ENCODE measurements around the gene CELA3B. TPM values are rescaled to one million over a fixed set of nuclear protein-coding genes. Genes with fewer than 3 reads are reported as not detected.
"Not testable (repeated sequence)": the region's sequence is repeated elsewhere in the genome, so short reads cannot be mapped to it uniquely, and the experiment has no call there.

The CELA3B gene
- total RNA-seq, 1 donor from 2014 or later: not detected

DNA sequence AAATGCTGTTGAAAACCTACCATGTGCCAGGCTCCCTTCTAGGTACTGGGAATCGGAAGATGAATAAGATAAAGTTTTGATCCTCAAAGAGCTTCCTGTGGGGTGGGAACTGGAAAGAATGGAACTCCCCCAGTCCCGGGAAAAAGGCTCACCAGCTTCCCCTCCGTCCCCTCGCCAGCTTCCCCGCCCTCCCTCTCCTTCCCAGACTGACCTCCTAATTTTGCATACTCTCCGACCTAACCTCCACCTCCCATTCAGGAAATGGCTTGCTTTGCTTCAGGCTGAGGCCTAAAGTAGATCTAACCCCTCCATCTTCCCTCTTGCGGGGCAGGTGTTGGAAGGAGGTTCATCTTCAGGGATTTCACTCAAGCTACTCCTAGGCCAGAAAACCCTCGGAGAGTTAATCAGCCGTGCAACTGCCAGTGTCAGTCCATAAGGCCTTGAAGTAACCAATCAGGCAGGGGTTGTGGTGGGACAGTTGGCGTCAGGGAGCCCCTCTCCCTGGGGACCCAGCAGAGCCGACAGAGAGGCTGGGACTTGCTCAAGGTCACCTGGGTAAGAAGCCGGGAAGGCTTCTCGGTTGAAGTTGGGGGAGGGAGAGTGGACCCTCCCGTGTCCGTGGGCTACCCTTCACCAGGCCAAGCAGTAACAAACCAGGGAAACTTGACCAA lies 21.9 kb downstream of the CELA3B start:
- DNase-seq (ENCODE audit: low read depth); H3K36me3 ChIP-seq (ENCODE audit: control insufficient read depth, insufficient read depth, low read length); FAIRE-seq; H3K27me3 ChIP-seq (ENCODE audit: control insufficient read depth, insufficient read depth, low read length); H3K4me3 ChIP-seq (ENCODE audit: low read depth, low read length): not testable (repeated sequence)

- H3K27me3 ChIP-seq (ENCODE audit: control insufficient read depth, insufficient read depth, low read length); H3K36me3 ChIP-seq (ENCODE audit: control insufficient read depth, insufficient read depth, low read length); H3K4me3 ChIP-seq (ENCODE audit: low read depth, low read length); FAIRE-seq: not testable (repeated sequence)
- peak; percentile 83 for DNase-seq (ENCODE audit: low read depth)
Measured at GRCh38 chr1:21999645-22000044, 22.8 kb downstream of the CELA3B start.

- FAIRE-seq: no peak
- TF ChIP-seq CTCF (IDR thresholded peaks at IDR 0.05; ENCODE audit: insufficient read depth, low read length, severe bottlenecking): no peak
Measured at GRCh38 chr1:22001409-22001808, 24.6 kb downstream of the CELA3B start, which contains the start of gene CELA3A. Gene CELA3A (plus strand): TSS chr1:22001657. CDS start chr1:22001675, 18 bp downstream.

GRCh38 chr1:22002461-22002860 lies 25.6 kb downstream of the CELA3B start:
- not testable (repeated sequence) for H3K27me3 ChIP-seq (ENCODE audit: control insufficient read depth, insufficient read depth, low read length); FAIRE-seq; DNase-seq (ENCODE audit: low read depth); H3K4me3 ChIP-seq (ENCODE audit: low read depth, low read length); H3K36me3 ChIP-seq (ENCODE audit: control insufficient read depth, insufficient read depth, low read length)

More at GRCh38 chr1:22001409-22001808, 24.6 kb downstream of the CELA3B start, which contains the start of gene CELA3A:
- H3K36me3 ChIP-seq (ENCODE audit: control insufficient read depth, insufficient read depth, low read length): no peaks in the 10 kb centered on the region
- DNase-seq (ENCODE audit: low read depth): no peak
- H3K27me3 ChIP-seq (ENCODE audit: control insufficient read depth, insufficient read depth, low read length): no peaks in the 10 kb centered on the region
- no peak within 1 kb of the TSS for H3K4me3 ChIP-seq (ENCODE audit: low read depth, low read length)

DNA sequence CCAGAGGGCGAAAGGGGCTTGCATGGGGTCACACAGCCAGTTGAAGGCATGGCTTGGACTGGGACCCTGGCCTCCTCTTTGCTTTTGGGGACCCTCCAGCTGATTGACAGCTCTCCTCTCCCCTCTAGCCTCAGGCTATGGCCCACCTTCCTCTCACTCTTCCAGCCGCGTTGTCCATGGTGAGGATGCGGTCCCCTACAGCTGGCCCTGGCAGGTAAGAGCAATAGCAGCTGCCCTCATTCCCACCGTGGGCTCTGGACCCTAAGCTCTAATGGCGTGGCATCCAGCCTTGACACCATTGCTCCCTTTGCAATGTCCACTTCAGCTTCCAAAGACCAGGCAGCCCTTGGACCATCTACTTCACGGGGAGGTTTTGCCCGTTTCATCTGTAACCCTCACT lies 26.1 kb downstream of the CELA3B start:
- not testable (repeated sequence) for H3K4me3 ChIP-seq (ENCODE audit: low read depth, low read length); FAIRE-seq; H3K36me3 ChIP-seq (ENCODE audit: control insufficient read depth, insufficient read depth, low read length); DNase-seq (ENCODE audit: low read depth); H3K27me3 ChIP-seq (ENCODE audit: control insufficient read depth, insufficient read depth, low read length)

DNA sequence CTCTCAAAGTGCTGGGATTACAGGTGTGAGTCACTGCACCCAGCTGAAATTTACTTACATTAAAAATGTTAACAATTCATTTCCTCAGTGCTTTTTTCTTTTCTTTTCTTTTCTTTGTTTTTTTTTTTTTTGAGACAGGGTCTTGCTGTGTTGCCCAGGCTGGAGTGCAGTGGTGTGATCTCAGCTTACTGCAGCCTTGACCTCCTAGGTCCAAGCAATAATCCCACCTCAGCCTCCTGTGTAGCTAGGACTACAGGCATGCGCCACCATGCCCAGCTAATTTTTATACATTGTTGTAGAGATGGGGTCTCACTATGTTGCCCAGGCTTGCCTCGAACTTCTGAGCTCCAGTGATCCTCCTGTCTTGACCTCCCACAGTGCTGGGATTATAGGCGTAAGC lies 27.1 kb downstream of the CELA3B start:
- H3K27me3 ChIP-seq (ENCODE audit: control insufficient read depth, insufficient read depth, low read length); H3K36me3 ChIP-seq (ENCODE audit: control insufficient read depth, insufficient read depth, low read length); DNase-seq (ENCODE audit: low read depth); FAIRE-seq; H3K4me3 ChIP-seq (ENCODE audit: low read depth, low read length): not testable (repeated sequence)

DNA sequence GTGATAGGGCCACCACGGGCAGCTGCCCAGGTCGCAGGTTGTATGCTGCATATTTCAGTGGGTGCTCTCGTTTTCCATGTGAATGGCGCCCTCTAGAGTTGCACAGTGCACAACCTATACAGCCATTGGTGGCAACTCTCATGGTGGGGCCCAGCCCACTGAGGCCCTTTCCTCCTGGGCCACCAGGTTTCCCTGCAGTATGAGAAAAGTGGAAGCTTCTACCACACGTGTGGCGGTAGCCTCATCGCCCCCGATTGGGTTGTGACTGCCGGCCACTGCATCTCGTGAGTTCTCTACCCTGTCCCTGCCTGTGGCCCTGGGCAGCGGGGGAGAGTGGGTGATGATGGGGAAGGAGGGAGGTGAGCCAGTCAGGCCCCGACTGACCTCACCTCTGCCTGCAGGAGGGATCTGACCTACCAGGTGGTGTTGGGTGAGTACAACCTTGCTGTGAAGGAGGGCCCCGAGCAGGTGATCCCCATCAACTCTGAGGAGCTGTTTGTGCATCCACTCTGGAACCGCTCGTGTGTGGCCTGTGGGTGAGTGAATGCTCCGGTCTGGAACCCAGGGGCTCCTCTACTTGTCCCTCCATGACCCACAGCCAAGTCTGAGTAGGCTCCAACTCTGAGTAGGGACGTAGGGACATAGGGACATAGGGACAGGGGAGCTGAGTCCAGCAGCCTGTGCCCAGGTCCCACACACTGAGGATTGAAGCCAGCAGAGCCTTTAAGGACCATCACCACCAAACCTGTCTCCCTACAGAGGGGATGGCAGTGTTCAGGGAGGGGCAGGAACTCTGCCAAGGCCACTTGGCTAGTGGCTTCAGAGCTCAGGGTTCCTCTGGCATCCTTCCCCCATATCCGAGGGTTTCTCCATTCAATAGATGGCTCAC lies 28.7 kb downstream of the CELA3B start:
- TF ChIP-seq CTCF (IDR thresholded peaks at IDR 0.05; ENCODE audit: insufficient read depth, low read length, severe bottlenecking): peak; percentile 48
- H3K27me3 ChIP-seq (ENCODE audit: control insufficient read depth, insufficient read depth, low read length); H3K4me3 ChIP-seq (ENCODE audit: low read depth, low read length); FAIRE-seq; H3K36me3 ChIP-seq (ENCODE audit: control insufficient read depth, insufficient read depth, low read length): not testable (repeated sequence)
- DNase-seq (ENCODE audit: low read depth): peak; percentile 33

- not testable (repeated sequence) for H3K4me3 ChIP-seq (ENCODE audit: low read depth, low read length); H3K36me3 ChIP-seq (ENCODE audit: control insufficient read depth, insufficient read depth, low read length); H3K27me3 ChIP-seq (ENCODE audit: control insufficient read depth, insufficient read depth, low read length); FAIRE-seq; DNase-seq (ENCODE audit: low read depth)
Measured at GRCh38 chr1:22006736-22007135, 29.9 kb downstream of the CELA3B start.

DNA sequence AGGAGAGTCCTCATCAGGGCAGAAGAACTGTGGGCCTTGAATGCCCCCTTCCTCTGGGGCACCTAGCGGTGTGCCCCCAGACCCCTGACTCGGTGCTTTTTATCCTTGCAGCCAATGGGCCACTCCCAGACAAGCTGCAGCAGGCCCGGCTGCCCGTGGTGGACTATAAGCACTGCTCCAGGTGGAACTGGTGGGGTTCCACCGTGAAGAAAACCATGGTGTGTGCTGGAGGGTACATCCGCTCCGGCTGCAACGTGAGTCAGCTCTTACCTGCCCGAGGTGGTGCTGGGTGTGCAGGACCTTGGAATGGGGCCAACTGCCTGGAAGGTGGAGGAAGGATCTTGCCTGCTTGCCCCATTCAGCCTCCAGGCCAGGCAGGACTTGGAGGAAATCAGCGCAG lies 30.4 kb downstream of the CELA3B start:
- not testable (repeated sequence) for H3K36me3 ChIP-seq (ENCODE audit: control insufficient read depth, insufficient read depth, low read length); H3K4me3 ChIP-seq (ENCODE audit: low read depth, low read length); H3K27me3 ChIP-seq (ENCODE audit: control insufficient read depth, insufficient read depth, low read length)
- FAIRE-seq: peak; percentile 55
- peak; percentile 44 for DNase-seq (ENCODE audit: low read depth)

- H3K27me3 ChIP-seq (ENCODE audit: control insufficient read depth, insufficient read depth, low read length); H3K36me3 ChIP-seq (ENCODE audit: control insufficient read depth, insufficient read depth, low read length); FAIRE-seq; H3K4me3 ChIP-seq (ENCODE audit: low read depth, low read length); DNase-seq (ENCODE audit: low read depth): not testable (repeated sequence)
Measured at GRCh38 chr1:22009566-22009965, 32.7 kb downstream of the CELA3B start.

DNA sequence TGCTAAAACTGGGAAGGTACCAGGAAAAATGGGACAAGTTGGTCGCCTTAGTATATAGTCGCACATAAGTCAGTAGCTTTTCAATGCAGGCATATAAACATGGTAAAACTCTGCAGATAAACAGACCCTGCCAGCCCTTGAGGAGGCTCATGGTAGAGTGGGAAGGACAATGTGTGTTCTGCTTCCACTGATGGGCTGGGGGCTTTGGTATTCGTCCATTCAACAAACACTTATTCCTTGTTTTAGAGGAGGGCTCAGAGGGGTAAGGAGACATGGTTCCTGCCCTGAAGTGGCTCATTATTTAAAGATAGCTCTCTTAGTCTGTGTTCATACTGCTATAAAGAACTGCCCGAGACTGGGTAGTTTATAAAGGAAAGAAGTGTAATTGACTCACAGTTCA lies 35.9 kb downstream of the CELA3B start:
- not testable (repeated sequence) for FAIRE-seq; H3K36me3 ChIP-seq (ENCODE audit: control insufficient read depth, insufficient read depth, low read length); DNase-seq (ENCODE audit: low read depth); H3K27me3 ChIP-seq (ENCODE audit: control insufficient read depth, insufficient read depth, low read length); H3K4me3 ChIP-seq (ENCODE audit: low read depth, low read length)

DNA sequence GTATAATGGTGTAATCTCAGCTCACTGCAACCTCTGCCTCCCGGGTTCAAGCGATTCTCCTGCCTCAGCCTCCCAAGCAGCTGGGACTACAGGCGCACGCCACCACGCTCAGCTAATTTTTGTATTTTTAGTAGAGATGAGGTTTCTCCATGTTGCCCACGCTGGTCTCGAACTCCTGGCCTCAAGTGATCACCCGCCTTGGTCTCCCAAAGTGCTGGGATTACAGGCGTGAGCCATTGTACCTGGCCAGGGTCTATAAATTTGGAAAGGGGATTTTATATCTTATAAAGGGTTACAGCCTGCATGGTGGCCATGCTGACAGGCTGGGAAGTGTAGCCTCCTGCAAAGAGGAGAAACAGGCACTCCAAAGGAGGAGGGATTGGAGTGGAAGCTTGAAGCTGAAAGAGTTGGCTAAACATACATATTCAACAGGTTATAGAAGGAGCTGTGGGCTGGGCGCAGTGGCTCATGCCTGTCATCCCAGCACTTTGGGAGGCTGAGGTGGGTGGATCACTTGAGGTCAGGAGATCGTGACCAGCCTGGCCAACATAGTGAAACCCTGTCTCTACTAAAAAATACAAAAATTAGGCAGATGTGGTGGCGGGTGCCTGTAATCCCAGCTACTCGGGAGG lies 37.9 kb downstream of the CELA3B start:
- DNase-seq (ENCODE audit: low read depth); H3K4me3 ChIP-seq (ENCODE audit: low read depth, low read length); H3K36me3 ChIP-seq (ENCODE audit: control insufficient read depth, insufficient read depth, low read length); H3K27me3 ChIP-seq (ENCODE audit: control insufficient read depth, insufficient read depth, low read length); FAIRE-seq: not testable (repeated sequence)
